NCI-H2029 (cell line): ENCODE measurements around the gene DDIAS.

ENCODE experiments used
- DNase-seq: peaks from one replicate; lab custom pipeline; 2025; lab: John Stamatoyannopoulos, UW

Gene DDIAS

DNA sequence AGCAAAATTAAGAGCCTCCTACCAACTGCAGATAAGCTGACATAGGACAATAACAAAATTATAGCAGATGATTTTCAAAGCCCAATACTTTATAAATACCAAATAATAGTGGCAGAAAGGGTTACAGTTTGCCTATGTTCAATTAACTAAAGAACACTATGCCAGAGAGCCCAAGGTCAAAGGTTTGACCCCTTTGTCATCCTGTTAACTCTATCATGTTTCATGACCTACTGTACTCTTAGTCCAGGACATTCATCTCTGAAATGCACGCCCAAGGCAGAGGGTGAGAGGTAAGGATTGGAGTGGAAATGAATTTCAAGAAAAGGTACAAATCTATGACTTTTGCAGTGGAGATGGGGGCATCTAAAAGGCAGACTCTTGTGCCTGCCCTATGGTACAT, 70.6 kb downstream of the DDIAS start:
- DNase-seq = no peak

- no peak for DNase-seq
Measured at GRCh38 chr11:82974135-82974534, 72.6 kb downstream of the DDIAS start.

DNA sequence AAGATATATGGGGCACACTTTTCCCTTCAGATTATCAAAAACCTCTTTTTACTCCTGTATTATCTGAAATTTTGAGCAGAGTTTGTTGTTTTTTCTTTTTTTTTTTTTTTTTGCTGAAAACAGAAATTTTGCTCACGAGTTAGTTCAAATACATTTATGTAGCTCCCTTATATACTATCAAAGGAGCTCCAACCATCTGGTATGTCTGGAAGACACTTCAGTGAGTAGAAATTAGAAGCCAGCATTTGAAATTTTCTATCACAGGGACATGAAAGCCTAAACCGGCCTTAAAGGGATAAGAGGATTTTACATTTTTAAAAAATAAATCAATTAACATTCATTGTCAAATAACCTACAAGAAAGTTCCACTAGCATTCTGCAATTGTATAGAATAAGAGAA, 73.3 kb downstream of the DDIAS start:
- DNase-seq = no peak

DNA sequence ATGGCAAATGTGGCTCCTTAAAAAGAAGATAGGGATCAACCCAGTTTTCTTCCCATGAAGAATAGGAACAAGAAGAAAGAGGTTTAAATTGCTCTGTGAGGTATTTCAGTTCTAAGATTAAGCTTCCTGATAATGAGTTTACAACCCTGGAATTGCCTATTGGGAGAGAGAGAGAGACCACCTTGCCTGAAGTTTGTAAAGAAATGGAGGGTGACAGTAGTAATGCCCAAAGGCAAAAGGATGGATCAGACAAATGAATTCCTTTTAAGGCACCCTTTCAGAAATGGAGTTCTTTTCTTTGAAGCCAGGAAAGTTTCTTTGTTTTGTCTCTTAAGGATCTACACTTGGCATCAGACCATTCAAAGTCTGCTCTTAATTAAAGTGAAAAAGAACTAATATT, 74.3 kb downstream of the DDIAS start:
- DNase-seq = no peak

GRCh38 chr11:82976786-82977185, 75.2 kb downstream of the DDIAS start:
- DNase-seq = no peak

DNA sequence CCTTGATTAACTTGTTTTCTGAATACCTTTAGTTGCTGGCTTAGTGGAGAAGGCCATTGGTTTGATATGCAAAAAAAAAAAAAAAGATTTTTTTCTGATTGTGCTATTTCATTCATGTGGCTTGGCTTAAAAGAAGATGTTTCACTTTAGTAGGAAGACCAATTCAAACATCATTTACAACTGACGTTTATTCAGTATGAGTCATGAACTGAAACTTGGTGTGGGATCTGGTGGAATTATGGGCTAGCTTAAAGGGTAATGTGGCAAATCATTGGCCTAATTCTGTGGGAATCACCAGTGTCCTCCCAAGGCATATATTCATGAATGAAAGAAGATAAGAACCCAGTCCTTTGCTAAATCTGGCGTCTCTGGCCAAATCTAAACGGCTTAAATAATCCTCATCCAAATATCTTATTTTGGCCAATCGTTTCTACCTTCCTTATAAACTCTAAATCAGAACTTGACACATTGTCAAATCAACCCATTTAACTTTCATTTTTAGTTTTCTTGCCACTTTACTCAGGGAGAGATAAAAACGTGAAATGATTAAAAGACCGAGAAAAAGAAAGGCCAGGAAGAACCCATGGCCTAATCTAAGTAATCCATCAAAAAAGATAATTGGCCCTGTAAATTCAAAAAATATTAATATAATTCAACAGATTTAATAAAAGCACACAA, 77.0 kb downstream of the DDIAS start:
- no peak for DNase-seq

GRCh38 chr11:82979824-82980223, 78.3 kb downstream of the DDIAS start:
- DNase-seq = no peak

DNA sequence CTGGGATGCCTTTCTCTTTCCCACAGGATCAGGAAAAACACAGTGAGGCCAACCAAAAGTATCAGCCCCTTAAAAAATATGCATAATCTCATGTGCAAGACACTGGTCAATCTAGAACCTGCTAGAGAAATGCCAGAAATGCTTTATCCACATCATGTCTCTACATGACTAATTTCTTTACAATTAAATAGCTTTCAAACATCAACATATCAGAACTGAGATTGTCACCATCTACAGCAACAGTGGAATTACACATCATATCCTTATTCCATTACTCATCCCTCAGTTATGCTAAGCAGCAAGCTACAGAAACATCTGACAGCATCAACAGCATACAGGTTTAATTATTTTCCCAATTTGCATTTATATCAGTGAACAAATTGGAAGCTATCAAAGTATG, 78.8 kb downstream of the DDIAS start:
- DNase-seq = no peak

- DNase-seq = no peak
Measured at GRCh38 chr11:82980947-82981346, 79.4 kb downstream of the DDIAS start.

- DNase-seq = no peak
Measured at GRCh38 chr11:82981852-82982251, 80.3 kb downstream of the DDIAS start.
